ENCODE measurements around the gene USH1C.

The USH1C gene

DNA sequence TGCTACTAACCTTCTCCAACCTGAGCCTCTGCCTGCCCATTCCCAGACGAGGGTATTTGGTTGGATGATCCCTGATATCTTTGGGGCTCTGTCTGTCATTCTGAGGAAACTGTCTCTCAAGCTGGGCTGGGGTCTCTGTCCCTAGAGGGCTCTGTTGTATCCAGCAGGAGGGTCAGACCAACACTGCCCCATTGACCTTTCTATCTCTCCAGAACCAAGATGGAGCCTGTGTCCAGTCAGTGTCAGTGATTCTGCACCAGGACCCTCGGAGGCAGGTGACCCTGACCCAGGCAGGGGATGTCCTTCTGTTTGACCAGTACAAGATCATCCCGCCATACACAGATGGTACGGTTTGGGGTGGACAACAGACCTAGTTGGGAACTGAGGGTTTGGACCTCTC lies 24.7 kb upstream of the USH1C start:
- no peak for DNase-seq

DNA sequence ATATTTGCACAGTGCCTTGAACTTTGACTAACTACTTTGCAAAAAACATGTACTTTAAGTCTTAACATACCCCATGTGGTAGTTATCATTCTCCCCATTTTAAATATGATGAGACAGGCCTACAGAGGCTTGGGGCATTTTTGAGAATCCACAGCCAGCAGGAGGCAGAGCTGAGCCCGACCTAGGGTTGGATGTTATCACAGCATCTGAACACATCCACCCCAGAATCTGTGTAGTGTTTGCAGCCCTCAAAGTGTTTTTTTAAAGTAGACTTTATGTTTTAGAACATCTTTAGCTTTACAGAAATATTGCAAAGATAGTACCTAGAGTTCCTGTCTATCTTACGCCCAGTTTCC lies 20.4 kb upstream of the USH1C start:
- DNase-seq = no peak

DNA sequence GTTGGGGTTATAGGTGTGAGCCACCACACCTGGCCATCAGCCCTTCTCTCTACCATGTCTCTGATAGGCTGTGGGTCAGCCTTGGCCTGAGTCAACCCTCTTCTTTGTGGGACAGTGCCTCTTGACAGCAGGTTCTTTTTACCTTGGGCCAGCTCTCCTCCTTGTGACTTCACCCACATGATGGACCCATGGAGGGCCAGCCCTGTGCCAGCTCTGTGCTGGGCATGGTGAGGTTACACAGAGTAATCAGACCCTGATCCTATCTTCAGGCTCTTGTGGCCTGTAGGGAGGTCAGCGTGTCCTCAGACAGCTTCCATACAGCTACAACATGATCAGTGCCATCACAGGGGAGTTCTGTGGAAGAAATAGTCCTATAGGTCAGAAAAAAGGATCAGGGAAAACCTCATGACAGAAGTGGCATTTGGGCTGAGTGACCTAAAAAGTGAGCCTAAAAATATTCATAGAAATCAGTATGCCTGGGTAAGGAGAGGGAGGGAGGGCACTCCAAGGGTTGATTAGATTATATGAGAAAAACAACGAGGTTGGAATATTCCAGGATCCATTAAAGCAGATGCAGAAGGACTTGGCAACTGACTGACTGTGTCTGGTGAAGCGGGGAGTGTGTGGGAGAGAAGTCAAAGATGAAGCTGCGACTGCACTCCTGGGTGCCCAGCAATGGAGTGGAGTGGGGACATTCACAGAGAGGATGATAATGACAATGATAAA lies 19.9 kb upstream of the USH1C start:
- DNase-seq = no peak

DNA sequence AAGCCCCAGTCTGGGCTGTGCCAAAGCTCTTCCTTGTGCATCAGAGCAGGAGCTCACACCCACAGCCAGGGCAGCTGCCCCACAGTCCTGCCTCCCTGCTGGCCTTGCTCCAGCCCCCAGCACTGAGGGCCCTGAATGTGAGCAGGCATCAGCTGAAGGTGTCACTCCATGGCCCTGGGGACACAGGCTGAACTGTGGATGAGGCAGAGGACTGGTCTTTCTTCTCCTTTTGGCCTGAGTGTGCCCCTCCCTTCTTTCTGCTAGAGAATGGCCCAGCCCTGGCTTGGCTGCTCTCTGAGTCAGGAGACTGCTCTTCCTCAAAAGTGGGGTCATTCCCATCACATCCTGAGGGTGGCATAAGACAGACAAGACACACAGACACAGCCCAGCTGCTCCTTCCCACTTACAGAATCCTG lies 19.0 kb upstream of the USH1C start:
- no peak for DNase-seq

DNA sequence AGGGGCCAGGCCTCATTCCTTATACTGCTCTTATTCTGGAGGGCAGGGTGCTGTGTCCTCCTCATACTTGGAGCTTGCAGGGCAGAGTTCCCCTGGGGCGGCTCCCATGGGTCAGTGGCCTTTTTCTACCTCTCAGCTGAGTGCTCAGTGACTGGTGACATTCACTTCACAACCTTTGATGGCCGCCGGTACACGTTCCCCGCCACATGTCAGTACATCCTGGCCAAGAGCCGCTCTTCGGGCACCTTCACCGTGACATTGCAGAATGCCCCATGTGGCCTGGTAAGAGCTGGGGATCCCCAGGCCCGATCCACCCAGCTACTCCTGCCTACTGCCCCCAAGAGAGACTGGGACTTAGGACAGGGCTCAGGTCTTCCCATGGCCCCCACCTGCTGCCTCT lies 17.3 kb upstream of the USH1C start:
- DNase-seq = no peak

DNA sequence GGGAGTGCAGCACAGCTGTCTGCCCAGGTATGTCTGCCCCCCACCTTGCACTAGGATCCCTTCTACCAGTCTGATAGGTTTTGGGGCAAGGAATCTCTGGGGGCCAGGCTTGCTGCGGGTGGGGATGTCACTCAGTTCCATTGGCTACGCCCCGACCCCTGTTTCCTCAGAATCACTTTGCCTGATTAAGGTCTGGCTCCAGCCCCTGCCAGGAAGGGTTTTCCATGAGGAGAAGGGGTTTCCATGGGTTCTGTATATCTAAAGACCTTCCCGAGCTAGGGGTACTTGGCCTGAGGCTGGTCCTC lies 16.8 kb upstream of the USH1C start:
- no peak for DNase-seq

DNA sequence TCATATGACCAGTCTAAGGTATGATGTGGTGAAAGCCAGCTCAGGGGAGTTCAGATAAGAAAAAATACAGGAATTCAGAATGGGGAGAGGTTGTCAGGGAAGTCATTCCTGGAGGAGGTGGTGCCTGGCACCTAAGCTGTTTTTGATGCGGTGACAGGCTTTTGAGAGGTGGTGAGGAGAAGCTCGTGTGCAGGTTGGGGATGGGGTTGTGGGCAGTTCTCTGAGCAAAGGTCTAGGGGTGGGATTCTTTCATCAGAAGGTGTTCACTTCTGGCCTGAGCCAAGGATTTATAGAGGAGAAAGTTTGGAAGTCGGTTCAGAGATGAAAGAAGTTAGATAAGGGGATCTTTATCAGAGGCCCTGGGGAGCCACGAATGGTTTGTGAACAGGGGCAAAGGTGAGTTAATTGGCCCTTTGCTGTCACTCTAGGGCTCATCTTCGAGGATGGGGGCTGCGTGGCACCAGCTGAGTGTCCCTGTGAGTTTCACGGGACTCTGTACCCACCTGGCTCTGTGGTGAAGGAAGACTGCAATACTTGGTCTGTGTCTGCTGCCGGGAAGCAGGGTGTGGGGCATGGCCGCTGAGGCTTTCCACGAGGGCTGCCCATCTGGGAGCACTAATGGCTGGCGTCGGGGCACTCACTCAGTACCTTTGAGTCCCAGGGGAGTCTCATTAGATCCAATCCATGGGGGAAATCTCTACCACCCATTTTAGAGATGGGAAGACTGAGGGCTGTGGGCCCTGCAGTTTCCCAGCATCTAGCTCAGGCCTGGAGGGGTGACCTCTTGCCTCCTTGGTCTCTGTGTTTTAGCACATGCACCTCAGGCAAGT lies 16.3 kb upstream of the USH1C start:
- no peak for DNase-seq

DNA sequence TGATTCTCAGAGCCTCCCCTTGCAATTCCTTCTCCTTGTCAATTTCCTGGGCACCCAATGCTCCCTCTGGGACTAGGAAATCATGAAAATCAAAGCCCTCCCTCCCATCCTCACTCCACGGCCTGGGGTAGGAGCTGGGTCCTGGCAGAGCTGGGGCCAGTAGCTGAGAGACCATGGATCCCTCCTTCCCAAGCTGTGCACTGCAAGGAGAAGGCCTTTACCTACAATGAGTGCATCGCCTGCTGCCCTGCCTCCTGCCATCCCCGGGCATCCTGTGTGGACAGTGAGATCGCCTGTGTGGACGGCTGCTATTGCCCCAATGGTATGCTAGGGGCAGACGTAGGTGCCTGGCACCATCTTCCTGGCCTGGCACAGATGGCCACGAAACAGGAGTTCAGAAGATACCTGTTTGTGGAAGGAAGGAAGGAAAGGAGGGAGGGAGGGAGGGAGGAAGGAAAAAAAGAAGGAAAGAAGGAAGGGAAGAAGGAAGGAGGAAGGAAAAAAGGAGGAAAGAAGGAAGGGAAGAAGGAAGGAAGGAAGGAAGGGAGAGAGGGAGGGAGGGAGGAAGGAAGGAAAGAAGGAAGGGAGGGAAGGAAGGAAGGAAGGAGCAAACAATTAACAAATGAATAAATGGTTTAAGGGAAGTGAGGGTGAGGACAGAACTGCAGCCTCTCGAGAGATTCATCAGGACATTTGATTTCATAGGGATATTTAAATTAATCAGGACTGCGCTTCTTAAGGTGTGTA lies 15.3 kb upstream of the USH1C start:
- no peak for DNase-seq

DNA sequence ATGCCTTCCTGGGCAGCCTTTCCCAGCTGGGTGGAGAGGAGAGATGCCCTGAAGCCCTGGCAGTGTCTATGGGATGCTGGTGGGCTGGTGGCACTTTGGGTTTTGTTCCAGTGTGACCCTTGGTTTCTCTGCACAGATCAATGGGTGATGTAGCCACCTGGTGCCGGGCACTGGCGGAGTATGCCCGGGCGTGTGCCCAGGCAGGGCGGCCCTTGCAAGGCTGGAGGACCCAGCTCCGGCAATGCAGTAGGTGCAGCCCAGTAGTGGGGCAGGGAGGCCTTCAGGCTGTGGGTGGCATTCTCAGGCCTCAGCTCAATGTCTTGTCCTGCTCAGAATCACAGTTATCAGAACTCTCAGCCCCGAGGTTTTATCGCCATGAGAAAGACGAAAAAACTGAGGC lies 14.7 kb upstream of the USH1C start:
- DNase-seq = no peak

DNA sequence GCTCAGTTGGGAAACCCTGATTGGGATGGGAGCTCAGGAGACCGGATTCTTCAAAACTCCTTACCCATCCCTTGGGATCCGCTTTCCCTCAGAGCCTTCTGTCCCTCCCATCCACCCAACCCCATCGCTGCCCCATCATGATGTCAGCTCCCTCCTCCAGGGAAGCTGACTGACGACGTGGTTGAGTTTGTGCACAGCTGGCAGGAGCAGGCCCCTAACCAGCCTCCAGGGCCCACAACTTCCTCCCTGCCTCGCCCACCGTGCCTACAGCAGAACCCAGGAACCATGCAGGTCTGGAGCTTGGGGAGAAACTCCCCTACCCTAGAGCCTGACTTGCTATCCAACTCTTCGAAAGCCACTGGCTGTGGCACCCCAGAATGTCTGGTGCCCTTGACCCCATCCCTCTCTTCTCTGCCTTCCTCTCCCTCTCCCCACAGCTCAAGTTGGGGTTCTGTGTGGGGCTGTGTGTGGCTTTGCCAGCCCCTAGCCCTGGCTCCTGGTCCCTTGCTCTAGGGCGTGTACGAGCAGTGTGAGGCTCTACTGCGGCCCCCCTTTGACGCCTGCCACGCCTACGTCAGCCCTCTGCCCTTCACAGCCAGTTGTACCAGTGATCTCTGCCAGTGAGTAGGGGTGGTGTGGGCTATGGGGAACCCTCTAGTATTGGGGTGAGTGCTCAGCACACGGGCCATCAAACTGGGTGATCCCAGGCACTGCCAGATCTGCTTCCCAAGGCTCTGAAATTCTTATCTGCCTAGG lies 14.0 kb upstream of the USH1C start:
- DNase-seq = no peak

DNA sequence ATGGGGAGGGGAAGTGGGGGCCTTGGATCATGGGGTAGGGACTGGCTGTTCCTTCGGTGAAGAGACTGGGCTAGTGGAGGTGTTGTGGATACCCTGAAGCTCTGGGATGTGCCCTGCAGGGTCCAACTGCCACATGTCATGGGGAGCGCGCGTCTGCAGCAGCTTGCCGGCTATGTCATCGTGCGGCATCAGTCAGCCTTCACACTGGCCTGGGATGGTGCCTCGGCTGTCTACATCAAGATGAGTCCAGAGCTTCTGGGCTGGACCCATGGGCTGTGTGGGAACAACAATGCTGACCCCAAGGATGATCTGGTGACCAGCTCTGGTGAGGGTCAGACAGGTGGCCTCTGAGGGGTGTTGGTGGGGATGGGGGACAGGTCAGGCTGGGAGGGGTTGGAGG lies 12.8 kb upstream of the USH1C start:
- DNase-seq = no peak

DNA sequence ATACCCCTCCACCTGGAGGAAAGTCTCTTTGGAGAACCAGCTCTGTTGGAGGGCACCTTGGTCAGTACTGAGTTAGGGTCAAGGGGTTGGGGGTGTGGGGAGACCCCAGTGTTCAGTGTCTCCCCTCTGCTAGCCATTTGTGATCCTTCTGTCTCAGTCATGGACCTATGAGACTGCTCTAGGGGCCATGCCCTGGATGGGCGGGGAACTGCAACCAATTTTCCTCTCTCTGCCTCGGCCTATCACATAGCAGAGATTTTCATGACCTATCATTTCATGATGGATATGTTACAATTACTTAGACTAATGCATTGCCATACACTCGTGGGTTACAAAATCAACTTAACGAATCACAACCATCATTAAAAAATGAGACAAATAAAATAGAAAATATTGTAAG lies 10.3 kb upstream of the USH1C start:
- DNase-seq = no peak

DNA sequence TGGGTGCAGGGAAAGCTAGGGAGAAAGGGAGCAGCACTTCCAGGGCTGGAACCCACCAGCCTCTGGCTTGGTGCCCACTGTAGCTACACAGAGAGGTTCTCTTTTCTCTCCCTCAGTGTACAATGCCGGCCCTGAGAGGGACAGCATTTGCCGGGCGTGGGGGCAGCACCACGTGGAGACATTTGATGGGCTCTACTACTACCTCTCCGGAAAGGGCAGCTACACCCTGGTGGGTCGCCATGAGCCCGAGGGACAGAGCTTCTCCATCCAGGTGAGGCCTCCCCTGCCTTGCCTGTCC lies 9.0 kb upstream of the USH1C start:
- no peak for DNase-seq

DNA sequence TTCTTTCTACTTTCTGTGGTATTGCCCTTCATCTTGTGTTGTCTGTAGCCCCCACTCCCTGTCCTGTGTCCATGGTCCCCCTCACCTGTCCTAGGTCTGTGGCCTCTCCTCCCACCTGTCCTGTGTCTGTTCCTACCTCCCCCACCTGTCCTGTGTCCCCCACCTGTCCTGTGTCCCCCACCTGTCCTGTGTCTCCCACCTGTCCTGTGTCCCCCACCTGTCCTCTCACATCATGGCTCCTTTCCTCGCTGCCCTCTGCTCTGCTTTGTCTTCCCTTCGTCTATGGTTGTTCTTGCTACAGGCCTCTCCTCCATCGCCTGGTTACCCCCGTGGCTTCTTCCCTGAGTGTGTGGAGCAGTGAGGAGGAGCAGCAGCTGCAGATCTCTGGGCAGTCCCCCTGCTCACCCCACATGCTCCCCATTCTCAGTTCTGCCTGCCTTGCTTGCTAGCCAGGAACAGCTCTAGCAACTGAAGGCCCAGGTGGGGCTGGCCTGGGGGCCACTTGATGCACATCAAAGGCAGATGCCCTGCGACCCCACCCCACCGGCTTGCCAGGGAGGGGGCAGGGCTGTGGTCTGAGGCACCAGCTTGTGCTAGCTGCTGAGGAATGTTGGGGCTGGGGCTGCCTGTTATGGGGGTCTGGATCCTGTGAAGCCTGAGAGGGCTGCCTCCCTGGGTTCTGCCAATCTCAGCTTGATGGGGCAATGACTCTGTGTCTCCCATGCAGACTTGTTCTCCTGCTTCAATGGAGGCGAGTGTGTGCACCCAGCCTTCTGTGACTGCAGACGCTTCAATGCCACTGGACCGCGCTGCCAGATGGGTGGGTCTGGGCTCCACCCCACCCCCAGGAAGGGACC lies 8.4 kb upstream of the USH1C start:
- DNase-seq = peak; percentile 7

DNA sequence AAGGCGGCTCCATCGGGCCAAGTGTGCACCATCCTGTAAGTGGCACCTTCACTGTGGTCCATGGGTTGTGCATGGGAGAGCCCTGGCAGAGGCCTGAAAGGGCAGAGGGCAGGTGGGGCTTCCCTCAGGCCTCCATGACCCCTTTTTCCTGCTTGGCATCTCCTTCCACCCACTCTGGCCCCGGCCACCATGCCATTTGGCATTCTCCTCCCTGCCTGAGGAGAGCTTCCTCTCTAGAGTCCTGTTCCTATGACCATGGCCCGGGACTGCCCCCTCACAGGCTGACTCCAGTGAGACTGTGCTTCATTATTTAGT lies 7.8 kb upstream of the USH1C start:
- no peak for DNase-seq

DNA sequence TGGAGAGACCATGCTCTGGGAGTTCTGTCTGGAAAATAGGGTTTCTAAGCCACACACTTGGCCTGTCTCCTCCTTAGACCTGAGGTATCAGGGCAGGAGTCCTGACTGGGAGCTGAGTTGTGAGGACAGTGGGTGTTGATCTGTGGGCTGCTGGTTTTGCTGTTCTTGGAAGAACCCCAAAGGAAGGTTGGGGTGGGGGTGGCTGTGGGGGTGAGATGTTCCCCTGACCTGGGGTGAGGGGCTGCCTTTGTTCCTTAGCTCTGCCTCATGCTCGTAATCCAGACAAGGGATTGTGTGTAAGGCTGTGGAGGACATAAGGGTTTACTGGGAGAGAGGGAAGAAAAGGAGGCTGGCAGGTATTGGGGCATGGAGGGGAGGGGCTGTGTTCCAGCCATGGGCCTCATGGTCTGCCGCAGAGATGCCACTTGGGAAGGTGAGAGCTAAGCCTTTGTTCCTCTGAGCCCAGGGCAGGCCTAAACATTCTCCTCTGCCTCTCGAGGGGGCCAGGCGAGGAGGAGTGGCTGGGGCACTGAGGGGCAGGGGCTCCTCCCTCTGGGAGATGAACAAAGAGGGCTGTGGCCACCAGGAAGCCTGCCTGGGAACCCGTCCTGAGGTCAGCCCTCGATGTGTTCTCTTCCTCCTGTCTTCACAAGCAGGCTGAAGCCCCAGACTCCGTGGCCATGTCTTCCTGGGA lies 7.3 kb upstream of the USH1C start:
- DNase-seq = no peak

DNA sequence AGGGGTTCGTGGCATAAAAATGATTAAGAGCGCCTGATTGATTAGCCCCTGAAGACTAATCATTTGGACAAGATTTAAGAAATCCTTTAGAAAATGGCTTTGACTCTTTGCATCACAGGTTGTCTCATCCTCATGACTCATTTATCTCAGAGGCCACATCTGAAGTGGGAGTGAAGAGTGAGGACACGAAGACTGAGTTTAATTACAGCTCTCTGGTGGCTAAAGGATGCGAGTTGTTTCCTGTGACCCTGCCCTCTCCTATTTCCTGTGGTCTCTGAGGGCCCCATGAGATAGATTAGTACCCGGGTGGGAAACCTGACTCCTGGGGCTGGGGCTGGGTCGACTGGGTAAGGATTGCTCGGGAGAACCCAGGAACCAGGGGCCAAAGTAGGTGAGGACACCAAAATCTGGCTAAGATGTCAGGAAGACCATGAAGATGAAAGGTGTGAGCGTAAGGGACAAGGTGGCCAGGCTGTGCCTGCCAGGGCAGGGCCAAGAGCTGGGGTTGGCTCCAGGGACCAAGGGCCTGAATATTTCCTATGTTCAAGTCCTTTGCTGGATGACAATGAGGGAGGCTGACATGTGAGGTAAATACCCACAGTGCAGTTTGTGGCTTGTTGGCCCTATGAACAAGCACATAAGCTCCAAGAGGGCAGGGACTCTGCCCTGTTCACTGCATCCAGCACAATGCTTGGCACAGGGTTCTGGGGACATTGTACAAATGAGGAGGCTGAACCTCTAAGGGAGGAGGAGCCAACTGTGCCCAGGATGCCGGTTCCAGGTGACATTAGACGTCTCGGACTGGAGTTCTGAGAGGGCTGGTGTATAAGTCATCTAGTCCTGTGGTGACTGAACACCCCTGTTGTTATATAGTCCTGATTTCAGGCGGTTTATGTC lies 6.5 kb upstream of the USH1C start:
- no peak for DNase-seq

DNA sequence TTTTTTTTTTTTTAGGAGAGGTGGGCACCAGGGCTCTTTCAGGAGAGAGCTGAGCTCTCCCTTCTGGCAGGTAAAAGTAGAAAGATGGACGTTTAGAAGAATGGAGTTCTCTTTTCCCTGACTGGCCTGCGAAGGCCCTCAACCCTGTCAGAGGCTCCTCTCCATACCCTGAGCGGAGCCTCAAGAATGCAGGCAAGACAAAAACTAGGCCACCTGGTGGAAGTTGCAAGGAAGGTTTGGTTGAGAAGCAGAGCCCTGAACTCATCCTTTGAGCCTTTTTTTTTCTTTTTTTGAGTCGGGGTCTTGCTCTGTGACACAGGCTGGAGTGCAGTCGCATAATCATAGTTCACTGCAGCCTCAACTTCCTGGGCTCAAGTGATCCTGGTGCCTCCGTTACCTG lies 4.2 kb upstream of the USH1C start:
- no peak for DNase-seq

DNA sequence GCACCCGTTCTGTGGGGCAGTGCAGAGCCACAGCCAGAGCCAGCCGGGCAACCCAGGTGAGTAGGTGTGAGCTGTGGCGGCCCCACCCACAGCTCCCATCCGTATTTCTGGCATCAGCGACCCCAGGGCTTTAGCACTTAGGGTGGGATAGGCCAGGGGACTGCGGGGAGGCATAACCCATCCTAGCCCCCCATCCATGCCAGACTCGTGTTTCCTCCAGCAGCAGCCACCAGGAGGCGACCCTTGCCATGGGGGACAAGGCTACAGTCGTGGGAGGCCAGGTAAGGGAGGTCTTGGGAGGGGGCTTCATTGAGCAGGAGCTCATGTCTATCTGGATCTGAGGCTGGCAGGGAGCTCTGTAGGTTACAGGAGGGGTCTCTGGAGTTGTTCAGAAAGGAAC lies 3.7 kb upstream of the USH1C start:
- no peak for DNase-seq

DNA sequence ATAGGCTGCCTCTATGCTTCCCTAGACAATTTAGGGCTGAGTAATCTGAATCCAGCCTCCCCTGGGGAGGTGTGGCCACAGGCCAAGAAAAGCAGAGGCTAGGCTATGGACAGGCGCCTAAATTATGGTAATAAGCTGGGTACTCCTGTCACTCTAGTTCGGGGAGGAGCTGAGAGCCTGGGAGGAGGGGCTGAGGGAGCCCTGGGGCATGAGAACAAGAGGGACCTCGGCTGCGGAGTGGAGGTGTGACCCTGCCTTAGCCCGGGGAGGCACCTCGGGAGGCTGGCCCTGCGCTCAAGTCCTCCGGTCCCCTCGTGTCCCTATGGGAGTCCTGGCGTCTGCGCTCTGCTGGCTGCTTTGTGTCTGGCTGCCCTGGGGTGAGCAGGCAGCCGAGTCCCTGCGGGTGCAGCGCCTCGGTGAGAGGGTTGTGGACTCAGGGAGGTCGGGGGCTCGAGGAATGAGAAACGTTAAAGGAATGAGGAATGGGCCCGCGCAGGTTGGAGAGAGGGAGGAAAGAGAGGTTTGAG lies 2.9 kb upstream of the USH1C start, which contains the start of gene OTOG:
Gene OTOG, plus strand, starts transcription at position 209 of the 527 bp plus-strand sequence. Its CDS starts 114 bp downstream, at position 323.
- DNase-seq = no peak

DNA sequence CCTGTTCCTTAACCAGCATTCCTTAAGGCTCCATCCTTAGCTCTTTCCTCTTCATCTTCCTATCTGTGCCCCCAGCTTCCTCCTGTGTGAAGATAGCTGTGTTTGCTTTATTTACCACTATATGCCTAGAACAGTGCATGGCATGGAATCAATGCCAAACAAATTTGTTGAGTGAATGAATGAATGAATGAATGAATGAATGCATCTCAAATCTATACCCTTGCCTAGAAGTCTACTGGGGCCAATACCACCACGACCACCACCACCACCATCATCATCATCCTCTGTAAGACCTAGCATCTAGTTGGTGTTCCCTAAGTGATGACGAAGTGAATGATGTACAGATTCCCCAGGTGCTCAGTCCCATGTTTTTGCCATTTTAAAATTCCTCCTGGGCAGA lies 2.0 kb upstream of the USH1C start:
- no peak for DNase-seq

Data from fibroblast of skin of right quadriceps (primary cell).